NCI-H226 (cell line): ENCODE results near the gene GLRX.
A peak's percentile ranks its signal among the peaks of the same experiment; 100 is the strongest.

Source experiments
- DNase-seq: peaks from one replicate; pipeline ENCODE4 v3.0.0-alpha.2; 2015

GLRX gene

DNA sequence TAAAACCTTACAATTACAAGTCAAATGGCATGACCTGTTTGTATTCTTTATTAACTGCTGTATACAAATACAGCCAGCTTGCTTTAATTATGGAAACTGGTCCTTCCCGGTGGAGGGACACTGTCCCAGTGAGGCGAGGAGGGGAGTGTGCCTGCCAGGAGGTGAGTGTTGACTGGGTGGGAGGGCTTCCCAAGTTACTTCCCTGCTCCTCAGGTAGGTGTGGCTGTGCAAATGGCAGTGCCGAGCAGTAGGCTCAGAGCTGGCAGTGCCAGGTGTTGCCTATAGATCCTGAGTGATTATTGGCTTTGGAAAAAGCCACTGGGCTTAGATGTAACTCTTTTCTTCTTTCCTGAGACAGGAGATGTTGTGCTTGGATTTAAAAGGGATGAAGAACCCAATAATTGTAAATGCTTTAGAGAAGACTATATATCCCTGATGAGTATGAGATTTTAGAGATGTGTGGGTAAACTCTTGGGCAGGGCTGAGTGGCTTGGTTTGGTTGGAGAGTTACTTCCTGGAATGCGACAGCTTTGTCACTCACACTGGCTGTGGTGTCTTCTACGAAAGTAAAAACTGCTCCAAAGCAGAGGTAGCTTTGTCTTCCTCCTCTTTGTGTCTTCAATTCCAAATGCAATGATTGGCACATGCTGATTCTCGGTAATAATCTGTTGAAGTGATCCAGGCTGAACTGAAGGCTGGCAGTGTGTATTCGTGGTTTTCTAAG is 43.7 kb downstream of the GLRX start:
- DNase-seq = no peak

GRCh38 chr5:95777441-95777840 is 45.1 kb downstream of the GLRX start:
- no peak for DNase-seq

DNA sequence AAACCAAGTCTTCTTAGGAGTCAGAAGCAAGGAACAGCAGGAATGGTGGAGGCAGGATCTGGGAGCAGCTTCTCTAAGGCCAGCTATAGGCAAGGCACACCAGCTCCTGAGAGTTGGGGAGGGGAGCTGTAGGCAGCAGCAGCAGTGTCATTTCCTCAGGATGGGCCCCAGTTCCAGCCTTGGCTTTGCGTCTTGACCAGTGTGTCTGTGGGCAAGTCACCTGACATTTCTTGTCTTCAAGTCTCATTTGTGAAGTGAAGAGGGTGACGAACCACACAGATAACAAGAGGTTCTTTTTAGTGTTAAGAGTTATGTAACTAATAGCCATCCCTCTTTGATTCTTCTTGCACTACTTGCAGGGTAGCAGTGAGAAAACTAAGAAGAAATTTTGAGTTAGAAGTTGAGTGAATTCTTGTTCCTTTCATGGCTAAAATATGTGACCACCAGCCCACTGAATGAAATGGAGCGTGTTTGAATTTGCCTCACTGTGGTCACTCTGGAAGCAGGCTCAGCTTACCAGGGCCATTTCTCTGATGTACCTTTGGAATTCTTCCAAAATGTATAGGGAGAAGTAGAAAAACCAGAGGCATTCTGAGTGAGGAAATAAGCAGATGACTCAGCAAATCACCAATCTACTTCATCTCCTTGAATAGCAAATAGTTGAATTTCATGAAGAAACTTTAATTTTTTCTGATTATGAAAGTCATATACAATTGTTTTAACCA is 49.0 kb downstream of the GLRX start:
- DNase-seq = peak; percentile 38

DNA sequence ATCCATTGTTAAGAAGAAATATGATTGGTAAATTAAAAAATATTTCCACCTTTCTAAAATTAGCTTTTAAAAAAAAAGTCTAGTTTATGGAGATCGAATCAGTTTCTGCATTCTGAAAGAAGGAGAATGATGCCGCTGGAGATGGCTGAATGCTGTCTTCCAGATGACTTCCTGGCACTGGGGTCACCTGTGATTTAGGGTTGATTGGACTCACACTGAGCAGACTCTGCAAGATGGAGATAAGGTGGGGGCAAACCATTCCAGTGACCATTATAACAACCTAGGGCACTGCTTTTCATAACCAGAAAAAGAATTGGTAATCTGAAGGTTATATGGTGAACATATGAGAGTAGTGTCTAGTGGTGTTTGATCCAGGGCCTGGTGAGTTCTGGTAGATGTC is 50.6 kb downstream of the GLRX start:
- DNase-seq = no peak

DNA sequence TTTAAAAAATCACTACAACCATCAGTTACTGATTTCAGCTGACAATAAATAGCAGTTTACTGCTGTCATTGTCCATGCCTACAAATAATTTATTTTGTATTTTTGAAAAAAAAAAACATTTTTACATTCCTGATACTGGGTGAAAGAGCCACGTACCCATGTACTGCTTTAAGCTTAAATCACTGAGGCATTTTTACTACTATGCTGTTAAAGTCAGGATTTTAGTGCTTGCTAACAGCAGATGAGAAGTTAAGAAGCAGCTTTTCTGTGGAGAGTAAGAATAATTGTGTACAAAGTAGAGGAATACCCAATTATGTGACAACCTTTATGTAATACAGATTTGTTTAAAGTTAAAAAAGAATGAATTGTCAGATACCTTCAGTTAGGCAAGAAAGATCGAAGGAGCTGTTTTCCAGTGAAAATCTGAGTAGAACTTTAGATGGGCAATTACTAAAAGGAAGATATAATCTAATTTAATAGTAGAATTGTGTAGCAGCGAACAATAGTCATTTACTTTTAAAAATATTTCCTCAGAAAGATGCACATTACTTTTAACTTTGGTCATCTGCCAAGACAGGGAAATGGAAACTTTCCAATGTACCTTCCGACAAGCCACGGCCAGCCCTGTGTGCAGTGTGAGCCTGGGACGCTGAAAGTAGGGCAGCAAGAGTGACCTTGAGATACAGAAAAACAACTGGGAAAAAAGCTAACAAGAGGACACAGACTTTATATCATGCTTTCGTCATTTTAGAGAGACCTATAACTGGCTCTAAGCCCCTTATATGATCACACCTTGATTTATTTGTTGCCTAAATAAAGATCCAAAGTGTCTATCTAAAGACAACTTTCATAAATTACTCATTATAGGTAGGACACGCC is 51.5 kb downstream of the GLRX start:
- no peak for DNase-seq

GRCh38 chr5:95768731-95769130 is 53.8 kb downstream of the GLRX start:
- no peak for DNase-seq

- no peak for DNase-seq
These were observed 58.6 kb downstream of the GLRX start for GRCh38 chr5:95763941-95764340.
